ENCODE data around the gene SCAP.

SCAP gene

DNA sequence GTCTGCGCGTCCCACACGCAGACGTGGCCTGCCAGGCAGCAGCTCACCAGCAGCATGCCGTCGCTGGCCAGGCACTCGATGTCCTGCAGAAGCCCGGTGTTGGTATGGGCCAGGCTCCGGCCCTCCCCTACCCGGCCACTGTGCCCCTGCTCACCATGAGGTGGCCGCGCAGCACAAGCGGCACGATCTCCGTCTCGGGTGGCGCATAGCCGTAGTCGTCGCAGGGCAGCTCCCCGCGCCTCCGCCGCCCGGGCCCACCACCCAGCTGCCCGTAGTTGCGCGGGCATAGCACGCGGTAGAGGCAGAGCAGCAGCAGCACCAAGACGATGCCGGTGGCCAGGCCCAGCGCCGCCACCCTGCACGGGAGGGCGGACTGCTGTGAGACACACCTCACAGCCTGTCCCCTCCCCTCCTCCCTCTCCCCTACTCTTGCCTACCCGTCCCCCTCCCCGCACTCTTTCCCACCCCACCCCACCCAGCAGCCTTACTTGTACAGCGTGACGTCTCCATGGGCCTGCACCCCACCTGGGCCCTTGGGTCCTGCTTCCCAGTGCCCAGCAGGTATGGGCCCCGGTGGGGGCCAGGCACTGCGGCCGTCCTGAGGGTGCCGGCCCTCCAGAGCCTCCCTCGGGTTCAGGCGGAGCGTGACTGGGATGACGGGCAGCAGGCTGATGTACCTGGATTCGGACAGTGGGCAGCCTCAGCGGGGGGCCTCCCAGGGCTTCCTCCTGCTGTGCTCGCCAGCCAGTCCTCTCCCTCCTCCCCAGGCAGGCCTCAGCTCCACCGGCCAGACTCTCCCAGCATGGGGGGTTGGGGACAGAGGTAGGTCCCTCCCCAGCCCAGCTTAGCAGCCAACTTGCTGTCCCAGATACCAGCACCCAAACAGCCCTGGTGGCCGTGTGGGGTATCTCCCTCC, 57.3 kb downstream of the SCAP start:
- no peaks in the 10 kb centered on the region for H3K27me3 ChIP-seq (replicated peaks)
- TF ChIP-seq, protein P1, sequence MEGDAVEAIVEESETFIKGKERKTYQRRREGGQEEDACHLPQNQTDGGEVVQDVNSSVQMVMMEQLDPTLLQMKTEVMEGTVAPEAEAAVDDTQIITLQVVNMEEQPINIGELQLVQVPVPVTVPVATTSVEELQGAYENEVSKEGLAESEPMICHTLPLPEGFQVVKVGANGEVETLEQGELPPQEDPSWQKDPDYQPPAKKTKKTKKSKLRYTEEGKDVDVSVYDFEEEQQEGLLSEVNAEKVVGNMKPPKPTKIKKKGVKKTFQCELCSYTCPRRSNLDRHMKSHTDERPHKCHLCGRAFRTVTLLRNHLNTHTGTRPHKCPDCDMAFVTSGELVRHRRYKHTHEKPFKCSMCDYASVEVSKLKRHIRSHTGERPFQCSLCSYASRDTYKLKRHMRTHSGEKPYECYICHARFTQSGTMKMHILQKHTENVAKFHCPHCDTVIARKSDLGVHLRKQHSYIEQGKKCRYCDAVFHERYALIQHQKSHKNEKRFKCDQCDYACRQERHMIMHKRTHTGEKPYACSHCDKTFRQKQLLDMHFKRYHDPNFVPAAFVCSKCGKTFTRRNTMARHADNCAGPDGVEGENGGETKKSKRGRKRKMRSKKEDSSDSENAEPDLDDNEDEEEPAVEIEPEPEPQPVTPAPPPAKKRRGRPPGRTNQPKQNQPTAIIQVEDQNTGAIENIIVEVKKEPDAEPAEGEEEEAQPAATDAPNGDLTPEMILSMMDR (IDR thresholded peaks at IDR 0.05; ENCODE audit: low read depth, low read length, missing control alignments), result peak; percentile 27
- DNase-seq, result no peak
- no peak overlapping the region for H3K4me3 ChIP-seq (ENCODE audit: low read depth, low read length)
- in situ Hi-C loops (cut with HindIII; ENCODE audit: low pct_ligation_motif_present, low sequenced_read_pairs), result no loop called here
- H3K36me3 ChIP-seq (replicated peaks), result peaks cover 34% of the 10 kb centered on the region
- no peak overlapping the region for H3K27ac ChIP-seq

DNA sequence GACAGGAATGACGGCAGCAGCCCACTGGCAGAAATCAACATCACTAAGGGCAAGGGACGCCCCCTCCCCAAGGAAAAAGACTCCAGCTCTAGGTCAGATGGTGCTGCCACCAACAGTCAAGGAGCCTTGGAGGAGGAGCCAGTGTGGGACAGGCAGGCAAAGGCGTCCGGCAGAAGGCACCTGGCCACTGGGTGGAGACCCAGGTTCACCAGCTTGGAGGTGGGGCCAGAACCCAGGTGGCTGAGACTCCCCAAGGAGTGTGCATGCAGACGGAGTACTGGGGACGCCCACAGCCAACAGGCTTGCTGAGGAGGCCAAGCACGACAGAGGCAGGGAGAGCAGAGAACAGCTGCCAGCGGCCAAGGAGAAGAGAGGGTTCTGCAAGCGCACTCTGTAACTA, 59.7 kb downstream of the SCAP start:
- TF ChIP-seq, protein P1 (IDR thresholded peaks at IDR 0.05; ENCODE audit: low read depth, low read length, missing control alignments), result no peak
- Histone ChIP-seq H3K27ac (no peak overlapping the region), H3K4me3 (ENCODE audit: low read depth, low read length) (no peak overlapping the region), H3K27me3 (replicated peaks) (no peaks in the 10 kb centered on the region), H3K36me3 (replicated peaks) (peaks cover 50% of the 10 kb centered on the region)
- DNase-seq, result no peak
- in situ Hi-C loops (cut with HindIII; ENCODE audit: low pct_ligation_motif_present, low sequenced_read_pairs), result no loop called here

DNA sequence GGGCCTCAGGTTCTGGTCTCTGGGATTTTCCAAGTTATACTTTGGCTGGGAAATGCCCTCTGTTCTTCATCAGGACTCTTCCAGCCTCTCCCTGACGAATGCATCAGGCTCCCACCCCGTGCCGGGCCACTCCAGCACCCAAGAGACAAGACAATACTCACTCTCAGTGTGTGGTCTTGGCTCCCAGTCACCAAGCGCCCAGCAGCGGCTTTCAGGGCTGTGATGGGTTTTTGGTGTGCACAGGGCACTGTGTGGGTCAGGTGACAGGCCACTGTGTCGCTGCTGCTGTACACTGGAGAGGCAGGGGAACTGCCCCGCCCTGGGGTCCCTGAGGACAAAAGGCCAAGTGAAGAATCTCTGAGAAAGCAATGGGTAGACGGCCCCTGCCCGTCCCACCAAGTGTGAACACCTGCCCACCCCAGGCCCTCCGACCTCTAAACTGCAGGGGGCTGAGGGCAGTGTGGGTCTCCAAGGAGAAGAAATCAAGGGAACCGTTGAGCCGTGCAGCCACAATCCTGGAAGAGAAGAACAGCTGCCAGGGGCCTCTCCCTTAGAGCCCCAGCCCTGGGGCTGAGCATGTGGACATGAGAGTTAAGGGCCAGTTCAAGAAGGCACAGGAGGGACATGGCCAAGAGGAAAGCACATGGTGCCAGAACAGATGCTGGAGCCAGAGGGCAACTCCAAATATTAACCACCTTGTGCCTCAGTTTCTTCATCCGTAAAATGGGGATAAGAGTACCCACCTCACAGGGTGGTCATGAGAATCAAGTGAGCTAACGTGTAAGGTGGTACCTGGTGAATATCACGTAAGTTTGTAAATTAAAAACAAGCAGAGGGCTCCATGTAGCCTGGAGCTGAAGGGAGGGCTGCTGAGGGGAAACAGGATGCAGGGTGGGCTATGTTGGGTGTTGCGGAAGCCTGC, 60.8 kb downstream of the SCAP start:
- H3K4me3 ChIP-seq (ENCODE audit: low read depth, low read length), result no peak overlapping the region
- no peaks in the 10 kb centered on the region for H3K27me3 ChIP-seq (replicated peaks)
- TF ChIP-seq, protein P1 (IDR thresholded peaks at IDR 0.05; ENCODE audit: low read depth, low read length, missing control alignments), result no peak
- DNase-seq, result no peak
- H3K27ac ChIP-seq, result no peak overlapping the region
- H3K36me3 ChIP-seq (replicated peaks), result peaks cover 49% of the 10 kb centered on the region
- in situ Hi-C loops (cut with HindIII; ENCODE audit: low pct_ligation_motif_present, low sequenced_read_pairs), result no loop called here

DNA sequence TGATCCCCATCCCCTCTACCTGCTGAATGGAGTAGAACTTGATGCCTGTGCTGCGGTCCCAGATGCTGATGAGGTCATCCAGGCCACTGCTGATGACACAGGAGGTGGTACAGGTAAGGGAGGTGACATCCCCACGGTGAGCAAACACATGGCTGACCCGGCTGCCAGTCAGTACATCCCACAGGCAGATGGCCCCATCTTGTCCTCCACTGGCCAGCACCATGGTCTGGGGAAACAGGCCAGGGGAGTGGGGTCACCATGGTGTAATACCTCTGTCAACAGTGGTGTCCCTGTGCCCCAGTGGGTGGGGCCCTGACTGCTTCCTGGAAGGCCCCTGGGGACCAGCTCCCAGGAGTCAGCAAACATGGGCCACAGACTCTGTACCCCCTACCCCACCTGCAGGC, 61.6 kb downstream of the SCAP start:
- DNase-seq, result no peak
- in situ Hi-C loops (cut with HindIII; ENCODE audit: low pct_ligation_motif_present, low sequenced_read_pairs), result no loop called here
- no peaks in the 10 kb centered on the region for H3K27me3 ChIP-seq (replicated peaks)
- no peak overlapping the region for H3K27ac ChIP-seq
- peaks cover 57% of the 10 kb centered on the region for H3K36me3 ChIP-seq (replicated peaks)
- no peak overlapping the region for H3K4me3 ChIP-seq (ENCODE audit: low read depth, low read length)
- TF ChIP-seq, protein P1 (IDR thresholded peaks at IDR 0.05; ENCODE audit: low read depth, low read length, missing control alignments), result no peak

DNA sequence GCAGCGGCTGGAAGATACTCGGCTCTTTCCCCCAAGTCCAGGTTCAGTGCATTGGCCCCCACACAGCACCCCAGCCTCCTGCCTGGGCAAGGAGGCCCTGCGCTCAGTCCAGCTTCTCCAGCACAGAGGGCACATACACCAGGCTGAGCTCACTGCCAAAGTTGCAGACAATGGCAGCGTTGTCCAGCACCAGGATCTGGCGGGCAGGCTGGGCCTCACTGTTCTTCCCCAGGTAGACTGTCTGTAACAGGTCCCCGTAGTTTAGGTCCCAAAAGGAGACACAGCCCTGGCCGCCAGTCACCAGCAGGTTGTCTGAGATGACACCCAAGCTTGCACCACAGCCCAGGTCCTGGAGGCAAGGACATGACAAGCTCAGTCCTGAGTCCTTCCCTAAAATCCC, 62.0 kb downstream of the SCAP start:
- H3K27ac ChIP-seq, result no peak overlapping the region
- no peaks in the 10 kb centered on the region for H3K27me3 ChIP-seq (replicated peaks)
- H3K36me3 ChIP-seq (replicated peaks), result peaks cover 61% of the 10 kb centered on the region
- no peak overlapping the region for H3K4me3 ChIP-seq (ENCODE audit: low read depth, low read length)
- in situ Hi-C loops (cut with HindIII; ENCODE audit: low pct_ligation_motif_present, low sequenced_read_pairs), result no loop called here
- DNase-seq, result no peak
- TF ChIP-seq, protein P1 (IDR thresholded peaks at IDR 0.05; ENCODE audit: low read depth, low read length, missing control alignments), result no peak

Data from brain microvascular endothelial cell (primary cell).